HFF-Myc (cell line): ENCODE results near the gene PLD5.
"Not testable (repeated sequence)": the region's sequence is repeated elsewhere in the genome, so short reads cannot be mapped to it uniquely, and the experiment has no call there.

Experiments
- DNase-seq: peaks from one replicate; pipeline ENCODE4 v3.0.0-alpha.2; 2011; ENCODE audit warnings: low read depth; ENCODE audit errors: extremely low read depth
- H3K4me3 ChIP-seq: replicated peaks from 2 replicates; pipeline ENCODE4 v1.5.1; 2011; ENCODE audit warnings: low read depth, mild to moderate bottlenecking, control low read depth, low read length
- TF ChIP-seq, protein P1 (sequence below): IDR thresholded peaks from 2 replicates; pipeline ENCODE4 v1.5.1; 2012; ENCODE audit warnings: mild to moderate bottlenecking, low read depth, low read length, control low read depth; ENCODE audit errors: missing control alignments

PLD5 gene

GRCh38 chr1:242237051-242237450, 287.4 kb downstream of the PLD5 start:
- no peak overlapping the region for H3K4me3 ChIP-seq
- DNase-seq, result no peak
- TF ChIP-seq, protein P1, sequence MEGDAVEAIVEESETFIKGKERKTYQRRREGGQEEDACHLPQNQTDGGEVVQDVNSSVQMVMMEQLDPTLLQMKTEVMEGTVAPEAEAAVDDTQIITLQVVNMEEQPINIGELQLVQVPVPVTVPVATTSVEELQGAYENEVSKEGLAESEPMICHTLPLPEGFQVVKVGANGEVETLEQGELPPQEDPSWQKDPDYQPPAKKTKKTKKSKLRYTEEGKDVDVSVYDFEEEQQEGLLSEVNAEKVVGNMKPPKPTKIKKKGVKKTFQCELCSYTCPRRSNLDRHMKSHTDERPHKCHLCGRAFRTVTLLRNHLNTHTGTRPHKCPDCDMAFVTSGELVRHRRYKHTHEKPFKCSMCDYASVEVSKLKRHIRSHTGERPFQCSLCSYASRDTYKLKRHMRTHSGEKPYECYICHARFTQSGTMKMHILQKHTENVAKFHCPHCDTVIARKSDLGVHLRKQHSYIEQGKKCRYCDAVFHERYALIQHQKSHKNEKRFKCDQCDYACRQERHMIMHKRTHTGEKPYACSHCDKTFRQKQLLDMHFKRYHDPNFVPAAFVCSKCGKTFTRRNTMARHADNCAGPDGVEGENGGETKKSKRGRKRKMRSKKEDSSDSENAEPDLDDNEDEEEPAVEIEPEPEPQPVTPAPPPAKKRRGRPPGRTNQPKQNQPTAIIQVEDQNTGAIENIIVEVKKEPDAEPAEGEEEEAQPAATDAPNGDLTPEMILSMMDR, result no peak

DNA sequence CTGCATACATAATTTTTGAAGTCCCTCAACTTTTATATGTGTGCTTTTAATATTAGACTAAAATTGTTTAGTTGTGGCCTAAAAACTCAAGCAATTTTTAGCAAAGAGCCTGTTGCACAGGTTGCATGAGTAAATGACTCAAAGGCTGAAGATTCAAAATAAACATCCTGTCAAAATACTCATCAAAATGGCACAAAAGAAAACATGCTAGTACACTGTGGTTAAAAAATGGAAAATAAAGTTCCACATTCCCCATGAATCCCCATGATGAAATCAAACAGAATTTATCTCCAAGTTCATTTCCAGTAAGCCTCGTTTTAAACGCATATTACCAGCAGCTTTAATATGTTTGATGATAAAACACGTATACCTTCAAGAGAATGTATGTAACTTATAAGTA, 295.5 kb downstream of the PLD5 start:
- no peak overlapping the region for H3K4me3 ChIP-seq
- TF ChIP-seq, protein P1, result no peak
- no peak for DNase-seq

GRCh38 chr1:242225767-242226573, 298.5 kb downstream of the PLD5 start:
- H3K4me3 ChIP-seq, result no peak overlapping the region
- TF ChIP-seq, protein P1, result no peak
- DNase-seq, result no peak

DNA sequence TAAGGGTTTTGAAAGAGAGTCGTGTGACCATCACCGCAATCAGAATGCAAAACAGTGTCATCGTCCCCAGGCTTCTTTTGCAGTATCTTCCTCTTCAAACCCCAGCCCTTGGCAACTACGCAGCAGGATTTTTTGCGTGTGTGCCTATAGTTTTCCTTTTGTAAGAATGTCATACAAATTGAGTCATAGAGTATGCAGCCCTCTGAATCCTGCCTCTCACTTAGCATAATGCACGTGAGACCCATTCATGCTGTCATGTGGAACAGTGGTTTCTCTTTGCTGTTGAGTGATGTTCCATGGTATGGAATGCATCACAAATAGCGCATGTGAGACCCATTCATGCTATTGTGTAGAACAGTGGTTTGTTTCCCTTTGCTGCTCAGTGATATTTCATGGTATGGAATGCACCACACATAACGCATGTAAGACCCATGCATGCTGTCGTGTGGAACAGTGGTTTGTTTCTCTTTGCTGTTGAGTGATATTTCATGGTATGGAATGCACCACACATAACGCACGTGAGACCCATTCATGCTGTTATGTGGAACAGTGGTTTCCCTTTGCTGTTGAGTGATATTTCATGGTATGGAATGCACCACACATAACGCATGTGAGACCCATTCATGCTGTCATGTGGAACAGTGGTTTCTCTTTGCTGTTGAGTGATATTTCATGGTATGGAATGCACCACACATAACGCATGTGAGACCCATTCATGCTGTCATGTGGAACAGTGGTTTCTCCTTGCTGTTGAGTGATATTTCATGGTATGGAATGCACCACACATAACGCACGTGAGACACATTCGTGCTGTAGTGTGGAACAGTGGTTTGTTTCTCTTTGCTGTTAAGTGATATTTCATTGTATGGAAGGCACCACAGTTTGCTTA, 299.4 kb downstream of the PLD5 start:
- DNase-seq, H3K4me3 ChIP-seq: not testable (repeated sequence)

DNA sequence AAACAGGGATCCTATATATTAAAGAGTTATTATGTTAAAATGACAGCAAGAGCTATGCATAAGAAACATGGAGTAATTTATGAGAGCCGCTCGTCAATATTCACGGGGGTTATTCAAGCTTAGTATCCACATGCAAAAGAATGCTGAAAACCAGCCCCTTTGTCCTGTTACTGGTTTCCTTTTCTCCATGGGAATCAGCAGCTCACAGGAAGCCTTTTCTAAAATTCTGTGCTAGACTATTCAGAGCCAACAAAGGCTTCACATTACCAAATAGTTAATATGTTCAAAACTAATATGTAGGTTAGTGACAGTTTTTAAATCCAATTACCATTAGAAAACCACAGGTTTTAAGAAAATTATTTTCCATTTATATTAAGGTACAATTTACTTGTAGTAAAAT, 300.0 kb downstream of the PLD5 start:
- H3K4me3 ChIP-seq, result no peak overlapping the region
- DNase-seq, result no peak
- TF ChIP-seq, protein P1, result no peak

- TF ChIP-seq, protein P1, result no peak
- no peak overlapping the region for H3K4me3 ChIP-seq
- DNase-seq, result no peak
Observed at GRCh38 chr1:242219905-242220304, 304.6 kb downstream of the PLD5 start.

GRCh38 chr1:242219298-242219901, 305.1 kb downstream of the PLD5 start:
- no peak overlapping the region for H3K4me3 ChIP-seq
- no peak for DNase-seq
- TF ChIP-seq, protein P1, result no peak
